Left lung (tissue), 10 donors: ENCODE results near the gene HRK. TPM values are rescaled to one million over a fixed set of nuclear protein-coding genes. Genes with fewer than 3 reads are reported as not detected.
"Not testable (repeated sequence)": the region's sequence is repeated elsewhere in the genome, so short reads cannot be mapped to it uniquely, and the experiment has no call there.

ENCODE experiments used
- ATAC-seq: fragments of 200-7000 bp; cut with Tn5 transposase; one replicate; pipeline ENCODE4 v1.9.1; 2020; ENCODE audit warnings: moderate library complexity
- DNase-seq, 4 donors: peaks; one replicate each; pipeline ENCODE4 v3.0.0-alpha.2; 2013 to 2020
- H3K27ac ChIP-seq, 2 donors: fragments of 200-600 bp; sonication (generic) in 1 of 2; one replicate each; pipeline versions ENCODE4 v1.5.0 to v1.8.0; 2020 to 2021
- H3K27me3 ChIP-seq, 2 donors: fragments of 200-600 bp; sonication (generic) in 1 of 2; one replicate each; pipeline versions ENCODE4 v1.5.0 to v1.8.0; 2020 to 2021
- H3K36me3 ChIP-seq, 2 donors: fragments of 200-600 bp; sonication (generic) in 1 of 2; one replicate each; pipeline versions ENCODE4 v1.5.0 to v1.8.0; 2020 to 2021
- H3K4me1 ChIP-seq, 2 donors: fragments of 200-600 bp; one replicate each; pipeline ENCODE4 v1.8.0; 2021
- H3K4me3 ChIP-seq, 2 donors: fragments of 200-600 bp; sonication (generic) in 1 of 2; one replicate each; pipeline versions ENCODE4 v1.5.0 to v1.8.0; 2020 to 2021; ENCODE audit warnings: mild to moderate bottlenecking in 1 of 2
- H3K9me3 ChIP-seq, 2 donors: fragments of 200-600 bp; sonication (generic) in 1 of 2; one replicate each; pipeline versions ENCODE4 v1.5.0 to v1.8.0; 2020 to 2021
- intact Hi-C, 2 donors: fragments of 100-400 bp; cut with DNase I; formaldehyde crosslinking; loops; one replicate each; pipeline versions ENCODE4 v1.11.2 to v1.14.2; 2022
- polyA plus RNA-seq, 6 donors: library from polyadenylated mRNA; unstranded; fragments of 120-200 nt; gene quantifications; one replicate each; pipeline ENCODE4 v1.2.1, GENCODE V29; 2013; ENCODE audit not compliant: insufficient read length in 6 of 6
- total RNA-seq, 2 donors: library from RNA; stranded (reverse); fragmentation: NEBNext Ultra II Directional; extraction: Animal tissue kit (Norgen Biotek cat#: 25700); gene quantifications; one replicate each; pipeline ENCODE4 v1.2.1, GENCODE V29; 2021
- TF ChIP-seq, protein P1 (sequence below), 2 donors: fragments of 200-600 bp; sonication (generic) in 1 of 2; IDR thresholded peaks; one replicate each; pipeline versions ENCODE4 v1.5.0 to v1.8.0; 2021; ENCODE audit warnings: antibody characterized with exemption in 2 of 2
- donor health status: DM: no; HTN: yes; CAD: no.
- donor health status: DM: no; HTN: no; CAD: no.

Gene HRK
- total and polyA plus RNA-seq, 8 donors: 0.06 to 0.34 (median 0.15) TPM

GRCh38 chr12:116818341-116818856, 62.8 kb downstream of the HRK start:
- H3K9me3 ChIP-seq: no peaks in the 10 kb centered on the region
- peak overlapping the region; percentile 90 to 92 for H3K27ac ChIP-seq
- TF ChIP-seq, protein P1, sequence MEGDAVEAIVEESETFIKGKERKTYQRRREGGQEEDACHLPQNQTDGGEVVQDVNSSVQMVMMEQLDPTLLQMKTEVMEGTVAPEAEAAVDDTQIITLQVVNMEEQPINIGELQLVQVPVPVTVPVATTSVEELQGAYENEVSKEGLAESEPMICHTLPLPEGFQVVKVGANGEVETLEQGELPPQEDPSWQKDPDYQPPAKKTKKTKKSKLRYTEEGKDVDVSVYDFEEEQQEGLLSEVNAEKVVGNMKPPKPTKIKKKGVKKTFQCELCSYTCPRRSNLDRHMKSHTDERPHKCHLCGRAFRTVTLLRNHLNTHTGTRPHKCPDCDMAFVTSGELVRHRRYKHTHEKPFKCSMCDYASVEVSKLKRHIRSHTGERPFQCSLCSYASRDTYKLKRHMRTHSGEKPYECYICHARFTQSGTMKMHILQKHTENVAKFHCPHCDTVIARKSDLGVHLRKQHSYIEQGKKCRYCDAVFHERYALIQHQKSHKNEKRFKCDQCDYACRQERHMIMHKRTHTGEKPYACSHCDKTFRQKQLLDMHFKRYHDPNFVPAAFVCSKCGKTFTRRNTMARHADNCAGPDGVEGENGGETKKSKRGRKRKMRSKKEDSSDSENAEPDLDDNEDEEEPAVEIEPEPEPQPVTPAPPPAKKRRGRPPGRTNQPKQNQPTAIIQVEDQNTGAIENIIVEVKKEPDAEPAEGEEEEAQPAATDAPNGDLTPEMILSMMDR (IDR thresholded peaks at IDR 0.05): no peak
- H3K4me1 ChIP-seq: peaks cover 0 to 13% of the 10 kb centered on the region in 2 donors
- no peaks in the 10 kb centered on the region for H3K36me3 ChIP-seq
- intact Hi-C loops: no loop called here
- ATAC-seq (peak; percentile 8), DNase-seq (peak in 2 of 4 donors; percentile 36 to 68)
- H3K4me3 ChIP-seq: peak overlapping the region; percentile 54 to 67
- no peaks in the 10 kb centered on the region for H3K27me3 ChIP-seq

GRCh38 chr12:116814766-116815165, 66.5 kb downstream of the HRK start:
- ATAC-seq, intact Hi-C loops: not testable (repeated sequence)

GRCh38 chr12:116813271-116814041, 67.8 kb downstream of the HRK start:
- H3K4me3 ChIP-seq: no peak overlapping the region
- H3K9me3 ChIP-seq: no peaks in the 10 kb centered on the region
- H3K27me3 ChIP-seq: no peaks in the 10 kb centered on the region
- H3K27ac ChIP-seq: no peak overlapping the region
- H3K36me3 ChIP-seq: no peaks in the 10 kb centered on the region
- DNase-seq (peak in 1 of 4 donors; percentile 37), ATAC-seq (peak; percentile 73)
- intact Hi-C loops: no loop called here
- H3K4me1 ChIP-seq: peaks cover 0 to 8% of the 10 kb centered on the region in 2 donors
- TF ChIP-seq, protein P1 (IDR thresholded peaks at IDR 0.05): no peak

More at GRCh38 chr12:116814766-116815165, 66.5 kb downstream of the HRK start:
- not testable (repeated sequence) for H3K36me3 ChIP-seq, H3K4me3 ChIP-seq, H3K27ac ChIP-seq, H3K27me3 ChIP-seq, H3K9me3 ChIP-seq, DNase-seq
- peaks cover 0 to 13% of the 10 kb centered on the region in 2 donors for H3K4me1 ChIP-seq

- TF ChIP-seq, protein P1 (IDR thresholded peaks at IDR 0.05): no peak
- H3K9me3 ChIP-seq: no peaks in the 10 kb centered on the region
- no peak for ATAC-seq
- no peak overlapping the region for H3K4me3 ChIP-seq
- intact Hi-C loops: no loop called here
- no peaks in the 10 kb centered on the region for H3K27me3 ChIP-seq
- H3K4me1 ChIP-seq: no peaks in the 10 kb centered on the region
- no peak for DNase-seq
- H3K36me3 ChIP-seq: no peaks in the 10 kb centered on the region
- no peak overlapping the region for H3K27ac ChIP-seq
Observed at GRCh38 chr12:116812238-116812637, 69.0 kb downstream of the HRK start.

DNA sequence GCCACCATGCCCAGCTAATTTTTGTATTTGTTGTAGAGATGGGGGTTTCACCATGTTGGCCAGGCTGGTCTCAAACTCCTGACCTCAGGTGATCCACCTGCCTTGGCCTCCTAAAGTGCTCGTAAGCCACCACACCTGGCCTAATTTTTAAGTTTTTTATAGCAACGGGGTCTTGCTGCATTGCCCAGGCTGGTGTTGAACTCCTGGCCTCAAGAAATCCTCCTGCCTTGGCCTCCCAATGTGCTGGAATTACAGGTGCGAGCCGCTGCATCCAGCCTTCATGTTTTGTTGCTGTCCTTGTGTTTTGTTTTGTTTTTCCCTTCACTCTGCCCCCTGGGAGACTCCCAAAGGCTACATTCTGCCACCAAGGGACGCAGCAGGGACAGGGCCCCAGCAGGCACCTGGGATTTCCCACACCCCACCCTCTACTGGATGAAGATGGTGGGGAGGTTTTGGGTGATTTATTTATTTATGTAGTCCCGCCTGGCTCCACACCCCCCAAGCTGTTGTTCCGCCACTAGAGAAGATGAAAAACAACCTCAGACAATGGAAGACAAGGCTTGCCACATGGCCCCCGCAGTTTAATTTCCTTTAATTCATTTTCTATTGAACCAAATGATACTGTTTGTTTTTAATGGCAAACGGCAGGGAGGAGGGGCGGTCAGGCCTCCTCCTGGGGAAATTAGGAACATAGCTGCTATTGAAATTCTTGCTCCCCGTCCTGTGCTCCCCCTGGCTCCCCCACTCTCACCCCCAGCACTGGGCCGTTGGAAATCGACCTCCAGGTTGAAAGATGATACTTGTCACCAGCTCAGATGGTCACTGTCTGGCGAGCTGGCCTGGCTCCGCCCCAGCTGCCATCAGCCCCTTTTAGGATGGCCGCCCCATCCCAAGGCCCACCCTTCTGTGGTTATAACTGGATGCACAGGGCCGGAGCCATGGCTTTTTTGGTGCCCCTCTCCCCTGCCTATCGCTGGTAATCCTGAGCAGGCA, 72.8 kb downstream of the HRK start:
- TF ChIP-seq, protein P1 (IDR thresholded peaks at IDR 0.05): no peak
- Histone ChIP-seq H3K27me3 (no peaks in the 10 kb centered on the region), H3K27ac (no peak overlapping the region), H3K9me3 (no peaks in the 10 kb centered on the region), H3K4me1 (no peaks in the 10 kb centered on the region), H3K4me3 (no peak overlapping the region), H3K36me3 (no peaks in the 10 kb centered on the region)
- no peak for DNase-seq
- ATAC-seq: no peak
- intact Hi-C loops: no loop called here
